Tibial artery (tissue), 4 donors: Measurements from ENCODE around the gene GORAB.

Experiments
- DNase-seq, 2 donors: peaks; one replicate each; pipeline ENCODE4 v3.0.0-alpha.2; 2019
- H3K27ac ChIP-seq, 2 donors: fragments of 200-600 bp; sonication (generic) in 1 of 2; 1 replicate in 1 of 2; 2 replicates in 1 of 2; pipeline ENCODE4 v1.5.1; 2018 to 2019; ENCODE audit warnings: mild to moderate bottlenecking in 1 of 2
- H3K27me3 ChIP-seq, 2 donors: fragments of 200-600 bp; sonication (generic) in 1 of 2; one replicate each; pipeline versions ENCODE4 v1.5.1 to v1.6.0; 2016 to 2019
- H3K36me3 ChIP-seq, 3 donors: fragments of 200-600 bp; sonication (generic) in 2 of 3; one replicate each; pipeline ENCODE4 v1.5.1; 2016 to 2019; ENCODE audit warnings: mild to moderate bottlenecking in 2 of 3
- H3K4me1 ChIP-seq, 4 donors: fragments of 200-600 bp; sonication (generic) in 2 of 4; 1 replicate in 3 of 4; 2 replicates in 1 of 4; pipeline ENCODE4 v1.5.1; 2016 to 2019
- H3K4me3 ChIP-seq, 2 donors: fragments of 200-600 bp; sonication (generic) in 1 of 2; 1 replicate in 1 of 2; 2 replicates in 1 of 2; pipeline ENCODE4 v1.5.1; 2018 to 2019; ENCODE audit warnings: mild to moderate bottlenecking in 2 of 2
- H3K9me3 ChIP-seq, 3 donors: fragments of 200-600 bp; sonication (generic) in 1 of 3; one replicate each; pipeline ENCODE4 v1.5.1; 2016 to 2019
- intact Hi-C: fragments of 100-400 bp; cut with DNase I; formaldehyde crosslinking; loops from one replicate; pipeline ENCODE4 v1.15.0; 2023; ENCODE audit warnings: low total_unique reads
- TF ChIP-seq, protein P1 (sequence below), 2 experiments: fragments of 200-600 bp in 1 of 2; fragments of 450-650 bp in 1 of 2; IDR thresholded peaks; one replicate each; pipeline ENCODE4 v1.5.1; 2017 to 2019; ENCODE audit warnings: antibody characterized with exemption in 2 of 2, mild to moderate bottlenecking in 1 of 2, moderate library complexity in 1 of 2

Gene GORAB, protein sequence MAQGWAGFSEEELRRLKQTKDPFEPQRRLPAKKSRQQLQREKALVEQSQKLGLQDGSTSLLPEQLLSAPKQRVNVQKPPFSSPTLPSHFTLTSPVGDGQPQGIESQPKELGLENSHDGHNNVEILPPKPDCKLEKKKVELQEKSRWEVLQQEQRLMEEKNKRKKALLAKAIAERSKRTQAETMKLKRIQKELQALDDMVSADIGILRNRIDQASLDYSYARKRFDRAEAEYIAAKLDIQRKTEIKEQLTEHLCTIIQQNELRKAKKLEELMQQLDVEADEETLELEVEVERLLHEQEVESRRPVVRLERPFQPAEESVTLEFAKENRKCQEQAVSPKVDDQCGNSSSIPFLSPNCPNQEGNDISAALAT

DNA sequence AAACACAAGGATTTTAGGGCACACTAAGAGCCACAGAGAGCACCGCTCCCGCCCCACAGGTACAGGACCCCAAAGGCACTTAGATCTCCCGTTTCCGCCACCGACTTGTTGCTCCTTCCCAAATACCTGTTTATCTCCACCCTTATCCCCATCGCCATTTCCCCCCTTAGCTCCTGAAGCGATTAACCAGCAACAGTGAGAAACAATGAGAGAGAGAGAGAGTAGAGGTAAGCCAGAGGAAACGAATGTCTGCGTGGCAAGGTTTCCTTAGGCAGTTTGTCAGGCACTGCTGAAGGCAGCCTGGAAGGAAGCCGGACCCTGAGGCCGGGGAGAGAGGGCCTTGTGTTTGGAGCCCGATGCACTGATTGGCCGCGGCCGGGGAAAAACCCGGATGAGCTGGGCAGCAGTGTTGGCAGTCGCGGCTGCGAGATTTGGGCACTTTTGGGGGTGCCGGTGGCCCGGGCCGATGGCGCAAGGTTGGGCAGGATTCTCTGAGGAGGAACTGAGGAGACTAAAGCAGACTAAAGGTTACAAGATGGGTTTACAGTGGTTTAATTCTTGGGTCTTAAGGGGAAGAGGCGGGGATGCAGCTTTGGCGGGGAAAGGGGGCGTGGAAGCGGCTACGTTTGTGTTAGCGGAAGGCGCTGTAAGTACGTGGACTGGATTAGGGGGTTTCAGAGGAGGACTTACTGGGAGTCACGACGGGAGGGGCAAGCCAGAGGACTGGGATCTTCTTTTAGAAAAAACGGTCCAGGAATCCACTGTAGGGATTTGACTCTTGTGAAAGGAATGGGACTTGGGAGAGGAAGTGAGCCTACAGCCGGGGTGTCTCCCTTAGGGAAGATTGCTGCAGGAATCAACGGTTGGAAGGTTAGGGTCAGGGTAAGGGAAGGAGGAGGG is at the start of gene GORAB:
GORAB (plus strand) TSS at position 409 of the 900 bp plus-strand sequence; CDS start at position 467, 58 bp downstream.
- Histone ChIP-seq H3K4me1 (peaks cover 0 to 38% (median 16%) of the 10 kb centered on the region in 4 donors), H3K36me3 (no peaks in the 10 kb centered on the region), H3K27ac (peak within 1 kb of the TSS; percentile 94 to 96), H3K27me3 (no peaks in the 10 kb centered on the region), H3K4me3 (peak within 1 kb of the TSS; percentile 65 to 75), H3K9me3 (no peaks in the 10 kb centered on the region)
- intact Hi-C loops, result loop anchor here (5.0 kb wide), 1 partner anchor 130 kb away; the partner anchor contains the start of gene PRRX1
- TF ChIP-seq, protein P1, sequence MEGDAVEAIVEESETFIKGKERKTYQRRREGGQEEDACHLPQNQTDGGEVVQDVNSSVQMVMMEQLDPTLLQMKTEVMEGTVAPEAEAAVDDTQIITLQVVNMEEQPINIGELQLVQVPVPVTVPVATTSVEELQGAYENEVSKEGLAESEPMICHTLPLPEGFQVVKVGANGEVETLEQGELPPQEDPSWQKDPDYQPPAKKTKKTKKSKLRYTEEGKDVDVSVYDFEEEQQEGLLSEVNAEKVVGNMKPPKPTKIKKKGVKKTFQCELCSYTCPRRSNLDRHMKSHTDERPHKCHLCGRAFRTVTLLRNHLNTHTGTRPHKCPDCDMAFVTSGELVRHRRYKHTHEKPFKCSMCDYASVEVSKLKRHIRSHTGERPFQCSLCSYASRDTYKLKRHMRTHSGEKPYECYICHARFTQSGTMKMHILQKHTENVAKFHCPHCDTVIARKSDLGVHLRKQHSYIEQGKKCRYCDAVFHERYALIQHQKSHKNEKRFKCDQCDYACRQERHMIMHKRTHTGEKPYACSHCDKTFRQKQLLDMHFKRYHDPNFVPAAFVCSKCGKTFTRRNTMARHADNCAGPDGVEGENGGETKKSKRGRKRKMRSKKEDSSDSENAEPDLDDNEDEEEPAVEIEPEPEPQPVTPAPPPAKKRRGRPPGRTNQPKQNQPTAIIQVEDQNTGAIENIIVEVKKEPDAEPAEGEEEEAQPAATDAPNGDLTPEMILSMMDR (IDR thresholded peaks at IDR 0.05), result no peak
- DNase-seq, result peak; percentile 94 to 96

DNA sequence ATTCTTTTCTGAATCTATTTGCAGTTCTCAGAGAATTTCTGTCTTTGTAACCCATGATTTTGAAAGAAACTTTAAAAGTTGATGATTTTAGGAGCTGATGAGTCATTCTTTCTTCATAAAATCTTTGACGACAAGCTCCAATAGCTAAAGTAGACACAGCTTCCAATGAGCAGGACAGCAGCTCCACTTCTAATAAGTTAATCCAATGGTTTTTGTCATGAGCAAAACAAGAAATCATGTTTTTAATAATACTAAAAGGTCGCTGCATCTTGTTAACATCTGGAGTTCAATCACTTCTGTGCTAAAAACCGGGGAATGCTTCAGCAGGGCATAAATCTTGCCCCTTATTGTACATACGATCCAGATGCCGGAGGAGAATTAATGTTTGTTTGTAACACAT is 48.9 kb upstream of the GORAB start:
- DNase-seq, result no peak
- intact Hi-C loops, result no loop called here
- H3K4me1 ChIP-seq, result no peaks in the 10 kb centered on the region
- H3K27me3 ChIP-seq, result no peaks in the 10 kb centered on the region
- no peaks in the 10 kb centered on the region for H3K36me3 ChIP-seq
- H3K27ac ChIP-seq, result no peak overlapping the region
- no peaks in the 10 kb centered on the region for H3K9me3 ChIP-seq
- H3K4me3 ChIP-seq, result no peak overlapping the region
- TF ChIP-seq, protein P1 (IDR thresholded peaks at IDR 0.05), result no peak

DNA sequence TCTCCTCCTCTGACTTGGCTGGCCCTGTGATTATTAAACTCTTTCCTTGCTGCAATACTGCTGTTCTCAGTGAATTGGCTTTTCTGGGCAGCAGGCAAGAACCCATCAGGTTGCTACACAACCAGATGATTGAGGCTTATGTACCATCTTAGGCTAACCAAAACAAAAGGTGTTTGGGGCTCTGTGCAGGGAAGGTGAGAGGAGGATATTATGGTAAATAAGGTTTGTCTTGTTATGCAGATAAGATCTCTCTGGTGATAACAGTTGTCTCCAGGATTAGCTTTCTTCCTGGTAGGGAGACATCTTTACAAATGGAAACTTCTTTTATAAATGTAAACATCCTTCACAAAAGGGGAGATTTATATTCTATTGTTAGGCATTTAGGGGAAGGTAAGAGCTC is 44.5 kb upstream of the GORAB start:
- H3K27ac ChIP-seq, result no peak overlapping the region
- TF ChIP-seq, protein P1 (IDR thresholded peaks at IDR 0.05), result no peak
- H3K27me3 ChIP-seq, result no peaks in the 10 kb centered on the region

DNA sequence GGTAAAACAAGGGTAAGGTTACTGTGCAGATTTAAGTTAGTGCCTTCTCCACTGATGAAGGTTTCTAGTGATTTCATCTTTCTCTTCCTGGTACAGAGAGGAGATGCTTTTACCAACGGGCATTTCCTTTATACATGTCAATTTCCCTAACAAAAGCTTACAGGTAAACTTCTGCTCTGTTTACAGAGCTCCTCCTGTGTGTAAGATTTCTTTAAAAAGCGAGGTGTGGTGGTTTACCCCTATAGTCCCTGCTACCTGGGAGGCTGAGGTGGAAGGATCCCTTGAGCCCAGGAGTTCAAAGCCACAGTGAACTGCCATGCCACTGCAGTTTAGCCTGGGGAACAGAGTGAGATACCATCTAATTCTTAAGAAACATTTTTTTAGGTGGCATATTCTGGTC is 40.7 kb upstream of the GORAB start:
- intact Hi-C loops, result no loop called here
- peaks cover 0 to 13% (median 2%) of the 10 kb centered on the region in 4 donors for H3K4me1 ChIP-seq
- no peak for DNase-seq
- H3K27ac ChIP-seq, result no peak overlapping the region
- no peaks in the 10 kb centered on the region for H3K27me3 ChIP-seq
- no peaks in the 10 kb centered on the region for H3K36me3 ChIP-seq
- H3K4me3 ChIP-seq, result no peak overlapping the region
- TF ChIP-seq, protein P1 (IDR thresholded peaks at IDR 0.05), result no peak
- no peaks in the 10 kb centered on the region for H3K9me3 ChIP-seq

More for the DNA sequence above, 44.5 kb upstream of the GORAB start:
- H3K4me3 ChIP-seq, result no peak overlapping the region
- no peak for DNase-seq
- no peaks in the 10 kb centered on the region for H3K9me3 ChIP-seq
- H3K36me3 ChIP-seq, result no peaks in the 10 kb centered on the region
- H3K4me1 ChIP-seq, result no peaks in the 10 kb centered on the region
- intact Hi-C loops, result no loop called here

DNA sequence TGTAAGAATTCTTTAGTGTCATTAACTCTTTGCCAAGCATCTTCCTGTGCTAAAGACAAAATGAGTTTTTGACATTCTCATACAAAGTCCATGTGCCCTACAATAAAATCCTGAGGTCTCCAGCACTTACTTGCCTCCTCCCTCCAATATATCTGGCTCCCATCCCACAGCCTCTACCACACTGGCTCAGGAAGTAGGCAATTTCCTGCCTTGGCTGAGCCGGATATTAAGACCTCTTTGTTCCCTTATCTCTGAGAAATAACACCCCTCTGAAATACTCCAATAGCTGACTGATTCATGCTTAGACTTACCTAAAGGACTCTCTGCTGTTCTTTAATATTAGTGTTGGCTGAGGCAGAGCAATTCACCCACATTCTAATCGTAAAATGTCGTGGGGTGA is 37.6 kb upstream of the GORAB start:
- Histone ChIP-seq H3K4me3 (no peak overlapping the region), H3K4me1 (peaks cover 0 to 13% (median 2%) of the 10 kb centered on the region in 4 donors), H3K27me3 (no peaks in the 10 kb centered on the region), H3K27ac (no peak overlapping the region), H3K36me3 (no peaks in the 10 kb centered on the region), H3K9me3 (no peaks in the 10 kb centered on the region)
- intact Hi-C loops, result no loop called here
- no peak for DNase-seq
- TF ChIP-seq, protein P1 (IDR thresholded peaks at IDR 0.05), result no peak
